Adrenal gland (tissue), 5 donors: ENCODE measurements around the gene ITGA1.

Source experiments
- POLR2A ChIP-seq, 2 donors: fragments of 450-650 bp; IDR thresholded peaks; one replicate each; pipeline ENCODE4 v1.6.1; 2017; ENCODE audit warnings: antibody characterized with exemption in 2 of 2, mild to moderate bottlenecking in 2 of 2, moderate library complexity in 1 of 2
- TF ChIP-seq, protein P1 (sequence below), 6 experiments: fragments of 450-650 bp in 4 of 6; fragments of 200-600 bp in 2 of 6; sonication (generic) in 1 of 6; IDR thresholded peaks; 1 replicate in 5 of 6; 2 replicates in 1 of 6; pipeline versions ENCODE4 v1.5.1 to v1.8.0; 2016 to 2021; ENCODE audit warnings: antibody characterized with exemption in 6 of 6, mild to moderate bottlenecking in 2 of 6, moderate library complexity in 1 of 6
- donor health status: DM: no; HTN: no; CAD: no.

- TF ChIP-seq, protein P1, sequence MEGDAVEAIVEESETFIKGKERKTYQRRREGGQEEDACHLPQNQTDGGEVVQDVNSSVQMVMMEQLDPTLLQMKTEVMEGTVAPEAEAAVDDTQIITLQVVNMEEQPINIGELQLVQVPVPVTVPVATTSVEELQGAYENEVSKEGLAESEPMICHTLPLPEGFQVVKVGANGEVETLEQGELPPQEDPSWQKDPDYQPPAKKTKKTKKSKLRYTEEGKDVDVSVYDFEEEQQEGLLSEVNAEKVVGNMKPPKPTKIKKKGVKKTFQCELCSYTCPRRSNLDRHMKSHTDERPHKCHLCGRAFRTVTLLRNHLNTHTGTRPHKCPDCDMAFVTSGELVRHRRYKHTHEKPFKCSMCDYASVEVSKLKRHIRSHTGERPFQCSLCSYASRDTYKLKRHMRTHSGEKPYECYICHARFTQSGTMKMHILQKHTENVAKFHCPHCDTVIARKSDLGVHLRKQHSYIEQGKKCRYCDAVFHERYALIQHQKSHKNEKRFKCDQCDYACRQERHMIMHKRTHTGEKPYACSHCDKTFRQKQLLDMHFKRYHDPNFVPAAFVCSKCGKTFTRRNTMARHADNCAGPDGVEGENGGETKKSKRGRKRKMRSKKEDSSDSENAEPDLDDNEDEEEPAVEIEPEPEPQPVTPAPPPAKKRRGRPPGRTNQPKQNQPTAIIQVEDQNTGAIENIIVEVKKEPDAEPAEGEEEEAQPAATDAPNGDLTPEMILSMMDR (IDR thresholded peaks at IDR 0.05) = peak in 1 of 6 experiments; percentile 16
- no peak for TF ChIP-seq POLR2A (IDR thresholded peaks at IDR 0.05)
Measured at GRCh38 chr5:52786949-52787599, 642 bp upstream of the ITGA1 start.
